DOHH2 (cell line): ENCODE measurements around the gene RRP8.

Experiments
- H3F3A ChIP-seq: fragments of 200-600 bp; sonication (generic), shearing (Covaris generic); 2 replicates; pipeline ENCODE4 v1.6.0; 2016; ENCODE audit warnings: antibody characterized with exemption, mild to moderate bottlenecking; ENCODE audit not compliant: control insufficient read depth, insufficient read depth
- H3K27ac ChIP-seq: fragments of 200-600 bp; sonication (generic); 2 replicates; pipeline ENCODE4 v1.5.1; 2014; ENCODE audit warnings: low read depth, mild to moderate bottlenecking, low read length, moderate library complexity
- H3K27me3 ChIP-seq: fragments of 200-600 bp; sonication (generic); 2 replicates; pipeline ENCODE4 v1.6.1; 2014; ENCODE audit warnings: mild to moderate bottlenecking, low read length, mixed read lengths; ENCODE audit not compliant: control insufficient read depth
- H3K36me3 ChIP-seq: fragments of 200-600 bp; sonication (generic); 2 replicates; pipeline ENCODE4 v1.6.1; 2014; ENCODE audit warnings: mild to moderate bottlenecking, low read length, moderate library complexity, mixed read lengths; ENCODE audit not compliant: control insufficient read depth
- H3K4me1 ChIP-seq: fragments of 200-600 bp; sonication (generic); 2 replicates; pipeline ENCODE4 v1.6.1; 2014; ENCODE audit warnings: mild to moderate bottlenecking, low read length, mixed read lengths; ENCODE audit not compliant: control insufficient read depth
- H3K4me2 ChIP-seq: fragments of 200-600 bp; sonication (generic); 2 replicates; pipeline ENCODE4 v1.6.0; 2014; ENCODE audit warnings: mild to moderate bottlenecking, low read length, moderate library complexity
- H3K4me3 ChIP-seq: fragments of 200-600 bp; sonication (generic); 2 replicates; pipeline ENCODE4 v1.5.1; 2014; ENCODE audit warnings: mild to moderate bottlenecking, low read length, mixed read lengths
- H3K79me2 ChIP-seq: fragments of 200-600 bp; sonication (generic); 2 replicates; pipeline ENCODE4 v1.6.1; 2014; ENCODE audit warnings: mild to moderate bottlenecking, low read length, mixed read lengths; ENCODE audit not compliant: control insufficient read depth
- H3K9me2 ChIP-seq: fragments of 200-600 bp; sonication (generic); replicated peaks from 2 replicates; pipeline ENCODE4 v1.6.1; 2014; ENCODE audit warnings: mild to moderate bottlenecking, low read length, mixed read lengths; ENCODE audit not compliant: control insufficient read depth
- H3K9me3 ChIP-seq: fragments of 200-600 bp; sonication (generic); 2 replicates; pipeline ENCODE4 v1.6.1; 2014; ENCODE audit warnings: antibody characterized with exemption, low read length, mixed read lengths; ENCODE audit not compliant: control insufficient read depth, insufficient read depth
- H4K20me1 ChIP-seq: fragments of 200-600 bp; sonication (generic); 2 replicates; pipeline ENCODE4 v1.6.0; 2014; ENCODE audit warnings: low read depth, mild to moderate bottlenecking, antibody characterized with exemption, low read length, moderate library complexity; ENCODE audit not compliant: control insufficient read depth, insufficient read depth
- EZH2phosphoT487 ChIP-seq: fragments of 200-600 bp; sonication (generic); IDR thresholded peaks from 2 replicates; pipeline ENCODE4 v1.6.1; 2017; ENCODE audit warnings: borderline replicate concordance, mild to moderate bottlenecking, antibody characterized with exemption, low read length, moderate library complexity, mixed read lengths
- TF ChIP-seq, protein P1 (sequence below): fragments of 200-600 bp; sonication (generic); IDR thresholded peaks from one replicate; pipeline ENCODE4 v1.5.1; 2014; ENCODE audit warnings: antibody characterized with exemption, mild to moderate bottlenecking, low read depth, low read length; ENCODE audit not compliant: poor library complexity, severe bottlenecking

The RRP8 gene

DNA sequence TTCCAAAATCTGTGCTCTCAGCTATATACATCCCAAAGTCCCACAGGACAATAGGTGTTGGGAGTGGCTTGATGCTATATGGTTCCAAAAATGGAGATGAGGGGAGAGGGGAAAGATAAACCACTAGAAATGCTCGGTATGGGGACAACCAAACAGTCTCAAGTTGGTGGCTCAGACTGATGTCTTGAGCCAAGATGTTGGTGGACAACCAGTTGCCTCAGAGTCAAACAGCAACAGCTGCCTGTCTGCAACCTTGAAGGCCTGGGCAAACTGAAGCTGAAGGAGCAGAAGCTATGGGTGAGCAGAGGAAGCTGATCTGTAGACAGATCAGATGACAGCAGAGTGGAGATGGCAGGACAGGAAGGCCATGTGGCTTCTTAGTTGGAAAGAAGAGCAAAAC is 4.0 kb downstream of the RRP8 start:
- Histone ChIP-seq H3K4me1 (peaks cover 12% of the 10 kb centered on the region), H3K79me2 (peaks cover 70% of the 10 kb centered on the region)

DNA sequence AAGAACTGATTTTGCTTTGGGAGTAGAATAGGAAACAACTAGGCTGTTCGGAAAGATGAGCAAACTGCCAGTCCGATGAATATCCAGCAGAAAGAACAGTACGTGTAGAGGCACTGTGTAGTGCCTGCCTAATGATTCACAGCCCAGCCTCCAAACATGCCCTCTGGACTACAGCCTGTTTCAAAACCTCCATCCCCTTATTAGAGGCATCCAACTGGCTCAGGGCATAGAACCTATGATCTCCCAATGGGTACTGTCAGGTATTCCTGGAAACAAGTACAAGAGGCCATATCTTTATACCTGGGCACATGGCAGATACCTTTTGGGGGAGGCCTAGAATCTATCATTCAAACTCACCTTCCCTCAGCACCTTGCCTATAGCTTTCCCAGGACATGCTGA is 4.9 kb downstream of the RRP8 start:
- no peak overlapping the region for H3K4me3 ChIP-seq
- peaks cover 11% of the 10 kb centered on the region for H3K4me1 ChIP-seq
- H3K27ac ChIP-seq, result no peak overlapping the region
- H4K20me1 ChIP-seq, result peaks cover 14% of the 10 kb centered on the region
- H3K36me3 ChIP-seq, result peaks cover 91% of the 10 kb centered on the region
- H3K4me2 ChIP-seq, result no peak overlapping the region
- peaks cover 3% of the 10 kb centered on the region; the same call in 1 of the 2 replicates for H3F3A ChIP-seq
- no peaks in the 10 kb centered on the region for H3K9me3 ChIP-seq
- H3K79me2 ChIP-seq, result peaks cover 66% of the 10 kb centered on the region
- no peak for TF ChIP-seq EZH2phosphoT487
- TF ChIP-seq, protein P1, sequence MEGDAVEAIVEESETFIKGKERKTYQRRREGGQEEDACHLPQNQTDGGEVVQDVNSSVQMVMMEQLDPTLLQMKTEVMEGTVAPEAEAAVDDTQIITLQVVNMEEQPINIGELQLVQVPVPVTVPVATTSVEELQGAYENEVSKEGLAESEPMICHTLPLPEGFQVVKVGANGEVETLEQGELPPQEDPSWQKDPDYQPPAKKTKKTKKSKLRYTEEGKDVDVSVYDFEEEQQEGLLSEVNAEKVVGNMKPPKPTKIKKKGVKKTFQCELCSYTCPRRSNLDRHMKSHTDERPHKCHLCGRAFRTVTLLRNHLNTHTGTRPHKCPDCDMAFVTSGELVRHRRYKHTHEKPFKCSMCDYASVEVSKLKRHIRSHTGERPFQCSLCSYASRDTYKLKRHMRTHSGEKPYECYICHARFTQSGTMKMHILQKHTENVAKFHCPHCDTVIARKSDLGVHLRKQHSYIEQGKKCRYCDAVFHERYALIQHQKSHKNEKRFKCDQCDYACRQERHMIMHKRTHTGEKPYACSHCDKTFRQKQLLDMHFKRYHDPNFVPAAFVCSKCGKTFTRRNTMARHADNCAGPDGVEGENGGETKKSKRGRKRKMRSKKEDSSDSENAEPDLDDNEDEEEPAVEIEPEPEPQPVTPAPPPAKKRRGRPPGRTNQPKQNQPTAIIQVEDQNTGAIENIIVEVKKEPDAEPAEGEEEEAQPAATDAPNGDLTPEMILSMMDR, result no peak
- no peaks in the 10 kb centered on the region for H3K9me2 ChIP-seq
- H3K27me3 ChIP-seq, result no peaks in the 10 kb centered on the region

More for the DNA sequence above, 4.0 kb downstream of the RRP8 start:
- H3K27ac ChIP-seq, result no peak overlapping the region
- peaks cover 3% of the 10 kb centered on the region; the same call in 1 of the 2 replicates for H3F3A ChIP-seq
- H3K4me3 ChIP-seq, result no peak overlapping the region
- H3K36me3 ChIP-seq, result peaks cover 86% of the 10 kb centered on the region
- TF ChIP-seq, protein P1, result no peak
- TF ChIP-seq EZH2phosphoT487, result no peak
- H4K20me1 ChIP-seq, result peaks cover 14% of the 10 kb centered on the region
- H3K4me2 ChIP-seq, result no peak overlapping the region
- H3K9me3 ChIP-seq, result no peaks in the 10 kb centered on the region
- no peaks in the 10 kb centered on the region for H3K9me2 ChIP-seq
- no peaks in the 10 kb centered on the region for H3K27me3 ChIP-seq

DNA sequence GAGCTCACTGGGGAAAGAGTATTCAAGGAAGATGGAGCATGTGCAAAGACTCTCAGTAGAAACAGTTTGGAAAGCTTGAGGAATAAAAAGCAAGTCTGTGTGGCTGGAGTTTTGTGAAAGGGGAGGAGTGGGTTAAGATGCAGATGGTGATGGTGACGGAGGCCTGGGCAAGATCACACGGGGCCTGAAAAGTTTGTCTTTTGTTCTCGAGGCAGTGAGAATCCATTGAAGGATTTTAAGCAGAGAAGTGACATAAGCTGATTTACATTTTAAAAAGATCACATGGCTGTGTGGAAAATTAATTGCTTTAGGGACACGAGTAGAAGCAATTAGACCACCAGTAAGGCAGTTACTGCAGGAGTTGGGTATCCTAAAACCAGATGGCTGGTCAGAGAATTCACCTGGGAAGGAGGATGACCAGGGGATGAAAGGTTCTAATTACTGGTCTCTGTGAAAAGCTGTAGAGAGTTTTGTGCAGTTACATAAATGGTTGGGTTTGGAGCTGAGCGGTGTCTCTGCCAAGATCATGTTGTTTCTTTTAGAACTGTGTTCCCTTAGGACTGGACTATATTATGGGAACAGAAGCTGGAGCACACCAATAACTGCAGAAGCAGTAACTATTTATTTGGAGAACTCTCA is 7.1 kb downstream of the RRP8 start:
- Histone ChIP-seq H4K20me1 (peaks cover 6% of the 10 kb centered on the region; the same call in 1 of the 2 replicates), H3K9me2 (no peaks in the 10 kb centered on the region), H3K4me3 (no peak overlapping the region), H3K79me2 (peaks cover 44% of the 10 kb centered on the region), H3K4me1 (no peaks in the 10 kb centered on the region; the same call in 1 of the 2 replicates), H3F3A (peaks cover 5% of the 10 kb centered on the region; the same call in 1 of the 2 replicates), H3K9me3 (no peaks in the 10 kb centered on the region), H3K27ac (no peak overlapping the region), H3K4me2 (no peak overlapping the region), H3K27me3 (no peaks in the 10 kb centered on the region), H3K36me3 (peaks cover 93% of the 10 kb centered on the region)
- no peak for TF ChIP-seq EZH2phosphoT487
- TF ChIP-seq, protein P1, result no peak
